GM21367 (cell line): ENCODE measurements around the gene VSX1.
A peak's percentile ranks its signal among the peaks of the same experiment; 100 is the strongest.

Experiments used
- ATAC-seq: cut with Tn5 transposase; IDR thresholded peaks from one replicate; pipeline ENCODE4 v1.9.1; 2021; ENCODE audit not compliant: unreplicated experiment

Gene VSX1

DNA sequence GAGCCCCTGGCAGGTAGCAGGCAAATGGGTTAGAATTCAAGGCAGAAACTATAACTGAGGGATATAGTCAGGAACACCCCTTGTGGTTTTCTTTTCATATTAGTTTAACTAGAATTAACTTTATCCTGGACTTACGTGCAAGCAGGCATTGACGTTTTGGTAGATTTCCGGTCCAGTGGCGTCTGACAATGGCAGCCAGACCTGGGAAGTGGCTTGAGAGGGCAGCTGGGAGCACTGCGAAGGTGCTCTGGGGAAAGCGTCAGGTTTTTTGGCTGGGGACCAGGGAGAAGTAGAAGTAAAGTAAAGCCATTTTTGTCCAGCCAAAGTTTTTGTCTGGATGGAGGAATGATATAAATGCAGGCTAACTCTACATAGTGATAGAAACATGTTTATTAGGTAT lies 15.6 kb downstream of the VSX1 start:
- ATAC-seq = no peak

DNA sequence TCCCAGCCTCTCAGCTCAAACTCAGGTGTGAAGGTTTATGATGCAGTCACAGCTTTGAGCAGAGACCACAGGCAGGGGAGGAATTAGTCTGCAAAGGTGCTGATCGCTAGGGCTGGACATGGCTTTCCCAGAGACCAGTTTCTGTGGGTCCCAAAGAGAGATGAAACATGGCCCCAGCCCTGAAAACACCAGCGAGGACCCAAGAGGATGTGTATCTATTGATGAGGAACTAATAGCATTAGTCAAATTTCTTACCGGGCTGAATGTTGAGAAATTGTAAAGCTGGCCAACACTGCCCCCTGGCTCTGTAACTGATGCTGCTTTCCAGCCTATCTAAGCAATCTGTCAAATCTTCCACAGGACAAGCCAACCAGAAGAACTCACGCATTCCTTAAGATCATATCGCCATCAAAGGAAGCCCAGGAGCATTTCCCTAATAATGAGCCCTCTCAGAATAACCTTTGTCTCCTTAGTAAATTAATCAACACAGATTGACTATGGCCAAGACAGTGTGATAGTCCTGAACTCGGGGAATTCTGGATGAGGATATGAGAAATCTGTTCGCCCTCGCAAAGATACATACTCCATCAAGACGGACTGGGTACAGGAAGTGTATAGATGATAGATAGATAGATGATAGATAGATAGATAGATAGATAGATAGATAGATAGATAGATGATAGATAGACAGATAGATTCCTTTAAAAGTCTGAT lies 16.2 kb downstream of the VSX1 start:
- ATAC-seq = peak; percentile 63

DNA sequence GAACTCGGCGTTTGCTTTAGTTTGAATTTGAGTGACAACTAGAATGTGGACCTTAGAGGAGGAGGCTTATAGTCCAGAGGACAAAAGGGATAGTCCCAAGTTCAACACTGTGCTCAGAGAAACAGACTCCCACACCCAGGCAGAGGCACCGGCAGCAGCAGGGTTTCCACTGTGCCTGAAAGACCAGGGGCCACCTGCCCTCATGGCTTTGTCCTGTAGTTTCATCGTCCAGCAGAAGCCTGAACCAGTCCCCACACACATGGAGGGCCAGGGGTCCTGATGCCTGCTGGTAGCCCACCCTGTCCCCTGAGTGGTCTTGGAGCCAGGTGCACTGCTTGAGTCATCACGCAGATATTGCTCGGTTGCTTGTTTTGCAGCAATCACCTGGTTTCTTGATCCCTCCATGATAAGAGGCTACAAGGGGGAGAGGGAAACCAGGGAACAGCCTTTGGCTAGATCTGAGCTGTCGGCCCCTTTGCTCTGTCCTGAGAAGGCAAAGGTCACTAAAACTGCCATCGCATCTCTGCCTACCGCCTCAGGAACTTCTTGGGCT lies 16.8 kb downstream of the VSX1 start:
- ATAC-seq = no peak

DNA sequence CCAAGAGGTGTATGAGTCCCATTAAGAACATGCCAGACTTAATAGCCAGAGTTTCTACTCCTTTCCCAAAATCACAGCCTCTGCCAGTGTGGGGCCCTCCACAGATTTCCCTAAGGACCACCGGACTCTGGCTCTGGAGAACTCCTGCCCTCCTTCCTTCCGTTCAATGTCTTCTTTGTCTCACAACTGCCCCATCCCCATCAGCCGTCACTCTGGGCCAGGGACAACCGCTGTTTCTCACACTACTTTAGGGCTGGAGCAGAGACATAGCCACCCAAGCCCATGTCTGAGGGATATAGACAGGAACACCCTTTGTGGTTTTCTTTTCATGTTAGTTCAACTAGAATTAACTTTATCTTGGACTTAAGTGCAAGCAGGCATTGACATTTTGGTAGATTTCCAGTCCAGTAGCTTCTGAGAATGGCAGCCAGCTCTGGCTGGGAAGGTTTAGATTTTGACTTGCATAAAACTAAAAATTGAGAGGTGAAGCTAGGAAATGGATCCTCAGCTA lies 17.3 kb downstream of the VSX1 start:
- ATAC-seq = no peak

DNA sequence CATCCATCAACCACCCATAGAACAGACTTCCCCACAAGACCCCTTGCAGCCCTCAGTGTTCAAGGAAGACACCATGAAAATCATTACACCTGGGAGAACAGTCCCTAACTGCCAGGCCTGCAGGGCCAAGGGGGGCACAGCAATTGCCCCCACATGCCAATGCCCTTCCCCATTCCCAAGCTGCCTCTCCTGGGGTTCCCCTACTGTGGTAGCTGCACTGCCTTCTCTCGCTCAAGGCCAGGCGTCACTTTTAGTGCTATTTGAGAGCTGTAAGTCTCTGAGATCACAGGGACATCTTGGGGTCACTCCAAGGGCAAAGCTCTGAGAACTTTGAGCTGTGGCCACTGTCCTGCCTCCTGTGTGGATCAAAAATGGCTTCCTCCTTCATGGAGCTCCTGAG lies 18.0 kb downstream of the VSX1 start:
- no peak for ATAC-seq

DNA sequence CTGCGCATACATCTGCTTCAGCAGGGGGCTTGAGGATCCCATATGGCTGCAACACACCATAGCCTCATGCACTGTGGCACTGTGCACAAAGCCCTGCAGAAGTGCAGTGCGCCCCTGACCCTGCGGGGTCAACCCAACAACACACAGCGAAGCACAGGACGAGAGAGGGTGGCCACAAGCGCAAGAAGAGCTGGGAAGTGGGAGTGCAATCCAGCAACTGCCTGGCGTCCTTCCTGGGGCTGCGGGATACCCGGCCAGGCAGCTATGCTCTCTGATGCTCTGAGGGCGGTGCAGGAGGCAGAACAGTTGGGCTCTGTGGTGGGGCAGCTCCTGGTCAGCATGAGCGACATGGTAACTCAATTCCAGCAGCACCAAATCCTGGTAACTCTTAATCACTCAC lies 18.4 kb downstream of the VSX1 start:
- no peak for ATAC-seq

DNA sequence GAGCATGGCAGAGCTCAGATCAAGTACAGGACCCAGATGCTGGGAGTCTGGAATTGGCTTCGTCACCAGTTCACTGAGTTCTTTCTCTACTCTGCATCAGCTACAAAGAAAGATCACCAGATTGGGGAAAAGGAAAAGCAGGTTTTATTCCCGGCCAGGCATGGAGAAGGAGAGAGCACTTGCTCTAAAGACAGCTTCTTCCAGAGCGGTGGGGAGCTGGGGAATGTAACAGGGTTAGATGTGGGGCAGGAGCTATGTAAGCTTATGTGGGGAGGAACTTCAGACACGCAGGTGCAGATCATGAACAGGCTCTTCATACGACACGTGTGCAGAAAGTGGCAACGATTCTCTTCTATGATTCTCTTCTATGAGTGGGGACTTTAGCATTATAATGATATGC lies 19.1 kb downstream of the VSX1 start:
- no peak for ATAC-seq

DNA sequence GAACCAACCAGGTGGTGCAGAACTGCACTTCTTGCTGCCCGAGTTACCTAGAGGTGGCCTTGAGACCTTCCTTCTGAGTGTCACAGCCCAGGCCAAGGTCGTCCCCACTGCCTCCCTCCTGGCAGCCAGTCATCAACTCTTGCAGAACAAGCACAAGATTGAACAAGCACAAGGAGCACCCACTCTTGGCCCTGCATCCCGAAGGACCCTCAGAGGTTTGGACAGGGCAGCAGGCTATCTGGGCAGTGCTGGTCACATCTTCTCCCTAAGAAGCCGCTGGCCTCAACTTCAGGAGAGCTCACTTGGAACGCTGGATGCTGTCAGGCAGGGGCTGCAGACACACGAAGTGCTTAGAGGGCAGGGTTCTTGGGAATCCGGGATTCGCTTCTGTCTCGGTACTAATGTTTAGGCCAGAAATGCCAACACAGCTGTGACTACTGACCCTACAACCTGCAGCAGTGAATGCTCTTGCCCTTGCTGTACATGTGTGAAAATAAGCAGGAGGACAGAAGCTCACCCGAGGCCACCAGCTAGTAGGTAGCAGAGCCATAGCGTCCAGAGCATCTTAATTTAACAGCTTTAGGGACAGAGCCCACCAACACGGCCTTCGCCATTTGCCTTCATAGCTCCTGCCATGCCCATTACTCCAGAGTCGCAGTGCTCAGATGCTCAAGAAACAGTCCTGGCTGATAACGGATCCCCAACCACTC lies 20.0 kb downstream of the VSX1 start:
- ATAC-seq = no peak

DNA sequence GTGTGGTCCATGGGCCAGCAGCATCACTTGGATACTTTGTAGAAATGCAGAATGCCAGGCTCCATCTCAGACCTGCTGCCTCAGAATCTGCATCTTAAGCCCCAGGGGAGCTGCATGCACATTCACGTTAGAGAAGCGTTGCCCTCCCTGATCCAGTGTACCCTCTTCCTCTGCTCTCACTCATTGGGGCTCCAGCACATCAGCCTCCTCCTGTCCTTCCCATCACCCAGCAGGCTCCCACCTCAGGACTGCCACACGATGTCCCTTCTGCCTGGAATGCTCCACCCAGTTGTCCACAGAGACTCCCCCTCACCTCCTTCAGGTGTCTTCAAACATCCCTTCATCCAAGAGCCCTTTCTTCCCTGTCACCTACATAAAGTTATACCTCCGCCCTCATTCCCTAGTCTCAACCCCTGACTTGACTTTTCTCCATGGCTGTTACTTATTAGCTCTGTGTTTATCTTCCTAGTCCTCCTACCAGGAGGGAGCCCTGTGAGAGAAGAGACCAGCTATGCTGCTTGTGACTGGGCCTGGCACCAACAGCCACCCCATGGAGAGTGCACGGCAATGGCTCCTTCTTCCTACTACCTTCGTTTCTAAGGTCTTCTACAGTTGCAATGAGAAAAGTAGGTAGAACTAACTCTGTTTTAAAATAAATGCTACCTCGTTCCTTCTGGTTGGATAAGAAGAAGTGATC lies 20.7 kb downstream of the VSX1 start:
- no peak for ATAC-seq

DNA sequence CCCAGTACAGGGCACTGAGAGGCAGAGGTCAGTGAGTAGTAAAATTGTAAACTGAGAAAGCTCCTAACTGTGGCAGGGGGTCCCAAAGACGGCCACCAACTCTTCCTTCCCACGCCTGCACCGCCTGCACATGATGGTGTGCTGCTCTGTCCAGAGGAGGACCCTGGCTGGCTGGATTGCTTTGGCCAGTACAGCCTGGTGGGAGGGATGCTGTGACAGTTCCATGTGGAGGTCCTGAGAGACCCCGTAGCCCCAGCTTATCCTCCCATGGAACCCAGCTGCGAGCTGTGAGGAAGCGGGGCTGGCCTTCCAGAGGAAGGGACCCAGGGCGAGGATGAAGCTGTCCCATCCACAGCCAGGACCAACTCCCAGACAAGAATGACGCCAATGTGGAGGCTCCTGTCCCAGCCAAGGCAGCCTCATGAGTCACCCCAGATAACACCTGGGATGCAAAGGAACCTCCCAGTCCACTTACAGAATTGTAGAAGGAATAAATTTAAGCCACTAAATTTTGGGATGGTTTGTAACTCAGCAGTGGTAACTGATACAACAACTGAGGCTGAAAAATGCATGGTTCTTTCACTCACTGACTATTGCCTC lies 22.0 kb downstream of the VSX1 start:
- ATAC-seq = no peak

DNA sequence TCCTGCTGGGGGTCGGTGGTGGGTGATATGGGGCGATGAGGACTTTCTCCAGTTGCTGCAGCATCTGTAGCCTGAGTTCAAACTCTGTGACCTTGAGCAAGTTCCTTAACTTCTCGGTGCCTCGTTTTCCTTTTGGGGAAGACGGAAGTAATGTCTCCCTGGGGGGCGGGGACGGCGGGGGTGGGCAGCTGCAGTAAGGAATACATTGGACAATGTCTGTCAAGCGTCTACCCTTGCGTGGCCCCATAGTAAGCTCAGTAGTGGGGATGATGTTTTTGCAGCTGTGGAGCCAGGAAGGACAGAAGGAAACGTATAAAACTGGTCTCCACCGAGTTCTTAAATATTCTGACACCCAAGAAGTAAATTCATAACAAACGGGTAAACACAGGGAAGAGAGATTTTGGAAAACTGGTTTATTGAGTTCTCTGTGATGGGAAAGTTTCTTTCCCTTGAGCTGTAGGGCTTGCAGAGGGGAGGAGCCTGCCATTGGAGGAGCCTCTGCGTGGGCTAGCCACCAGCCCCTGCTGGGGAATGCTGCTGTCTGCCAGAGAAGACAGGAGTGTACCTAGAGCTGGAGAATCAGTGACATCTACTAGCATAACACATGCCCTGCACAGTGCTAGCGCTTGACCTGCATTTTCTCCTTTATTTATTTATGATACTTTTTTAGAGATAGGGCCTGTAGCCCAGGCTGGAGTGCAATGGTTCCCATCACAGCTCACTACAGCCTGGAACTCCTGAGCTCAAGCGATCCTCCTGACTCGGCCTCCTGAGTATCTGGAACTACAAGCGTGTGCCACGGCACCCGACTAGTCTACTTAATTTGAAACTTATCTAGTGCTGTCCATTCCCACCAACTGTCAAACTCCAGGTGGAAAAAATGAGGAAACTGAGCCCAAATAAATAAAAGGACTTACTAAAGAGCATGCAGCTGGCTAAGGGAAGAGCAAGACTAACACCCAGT lies 22.8 kb downstream of the VSX1 start:
- ATAC-seq = no peak

DNA sequence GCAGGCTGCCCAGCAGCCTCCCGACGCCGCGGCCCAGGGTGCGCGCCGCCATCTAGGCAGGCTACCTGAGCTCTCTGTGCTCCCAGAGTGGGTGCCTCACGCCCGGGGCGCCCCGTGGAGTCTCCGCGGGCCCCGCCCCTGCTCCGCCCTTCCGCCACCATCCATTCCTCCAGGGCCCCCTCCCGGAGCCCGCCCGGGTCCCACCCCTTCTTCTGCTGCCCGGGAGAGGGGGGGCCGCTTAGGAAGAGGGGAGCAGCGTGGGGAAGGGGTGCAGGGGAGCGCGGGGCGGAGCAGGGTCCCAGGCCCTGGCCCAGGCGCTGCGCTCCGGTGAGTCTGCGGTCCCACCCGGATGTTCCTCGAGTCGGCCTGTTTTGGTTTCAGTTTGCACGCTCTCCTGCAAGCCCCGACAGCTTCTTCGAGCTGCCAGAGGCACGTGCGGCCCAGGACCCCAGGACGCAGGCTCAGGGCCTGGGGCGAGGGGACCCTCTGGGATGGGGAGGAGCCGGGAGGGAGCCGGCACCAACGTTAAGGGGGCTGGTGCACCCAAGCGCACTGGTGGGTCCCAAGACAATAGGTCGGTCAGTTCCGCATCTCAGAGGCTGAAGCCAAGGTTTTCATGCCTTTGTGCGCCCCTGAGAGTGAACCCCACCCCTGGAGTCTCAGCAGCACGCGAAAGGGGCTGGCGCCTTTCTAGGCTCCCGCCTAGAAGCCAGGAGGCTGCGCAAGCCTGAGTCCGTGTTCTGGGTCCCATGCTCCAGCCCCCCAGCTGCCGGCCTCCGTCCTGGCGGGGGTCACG lies 23.7 kb downstream of the VSX1 start, which contains the start of gene ACSS1:
Gene ACSS1, minus strand, starts transcription at position 89 of the 796 bp plus-strand sequence. Its CDS starts 37 bp downstream, at position 52.
- ATAC-seq = peak; percentile 50

DNA sequence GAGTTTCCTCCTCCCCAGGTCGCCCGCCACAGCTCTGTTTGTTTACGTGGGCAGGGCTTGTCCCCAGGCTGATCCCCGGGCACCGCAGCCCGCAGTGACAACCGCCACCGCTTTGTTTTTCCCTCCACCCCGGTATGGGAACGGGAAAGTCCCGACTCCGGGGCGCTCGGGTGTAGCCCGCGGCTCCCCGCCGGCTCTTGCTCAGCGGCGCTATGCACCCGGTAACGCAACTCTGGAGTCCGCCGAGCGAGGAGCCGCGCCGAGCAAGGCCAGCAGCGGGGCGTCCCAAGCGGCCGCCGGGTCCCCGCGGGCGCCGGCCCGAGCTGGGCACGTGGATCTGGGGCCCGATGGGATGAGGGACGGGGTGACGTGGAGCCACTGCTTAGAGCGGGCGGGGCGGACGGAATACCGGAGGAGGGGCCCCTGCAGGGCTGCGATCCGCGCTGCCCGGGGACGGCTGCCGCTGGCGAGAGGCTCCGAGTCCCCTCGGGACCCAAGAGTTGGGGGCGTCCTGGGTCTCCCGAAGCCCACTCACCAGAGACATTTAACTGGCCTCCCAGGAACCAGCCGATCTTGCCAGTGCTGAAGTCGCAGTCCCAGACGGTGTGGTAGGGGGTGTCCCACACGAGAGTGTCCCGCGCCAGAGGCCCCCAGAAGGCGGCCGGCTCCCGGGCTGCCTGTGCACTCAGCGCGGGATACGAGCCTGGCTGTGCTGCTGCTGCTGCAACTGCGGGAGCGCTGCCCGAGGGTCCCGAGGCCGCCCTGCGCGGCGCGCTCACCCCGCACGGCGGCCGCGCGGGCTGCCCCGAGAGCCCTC lies 24.5 kb downstream of the VSX1 start:
- ATAC-seq = peak; percentile 30

DNA sequence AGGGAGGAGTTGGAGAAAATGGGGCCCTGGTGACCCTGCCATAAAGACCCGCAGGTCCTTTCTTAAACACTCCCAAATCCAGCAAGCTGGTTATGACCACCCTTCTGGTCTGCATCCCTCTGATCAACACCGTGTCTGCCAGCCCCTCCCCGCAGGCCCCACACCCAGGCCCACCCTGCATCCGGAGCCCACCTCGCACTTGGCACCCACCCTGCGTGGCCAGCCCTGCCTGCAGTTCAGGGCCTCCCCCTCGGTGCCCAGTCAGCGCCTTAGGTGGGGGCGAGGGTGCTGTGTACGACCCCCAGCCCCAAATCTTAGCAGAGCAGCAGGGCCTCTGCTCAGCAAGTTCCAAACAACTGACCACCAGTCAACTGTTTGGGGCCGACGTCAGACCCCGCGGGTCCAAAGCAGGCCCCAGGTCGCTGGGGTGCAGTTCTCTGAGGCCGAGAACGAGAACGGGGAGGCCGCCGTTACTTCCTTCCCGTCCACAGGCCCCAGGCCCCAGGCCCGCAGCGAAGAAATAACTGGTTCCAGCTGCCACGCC lies 25.2 kb downstream of the VSX1 start:
- ATAC-seq = no peak

DNA sequence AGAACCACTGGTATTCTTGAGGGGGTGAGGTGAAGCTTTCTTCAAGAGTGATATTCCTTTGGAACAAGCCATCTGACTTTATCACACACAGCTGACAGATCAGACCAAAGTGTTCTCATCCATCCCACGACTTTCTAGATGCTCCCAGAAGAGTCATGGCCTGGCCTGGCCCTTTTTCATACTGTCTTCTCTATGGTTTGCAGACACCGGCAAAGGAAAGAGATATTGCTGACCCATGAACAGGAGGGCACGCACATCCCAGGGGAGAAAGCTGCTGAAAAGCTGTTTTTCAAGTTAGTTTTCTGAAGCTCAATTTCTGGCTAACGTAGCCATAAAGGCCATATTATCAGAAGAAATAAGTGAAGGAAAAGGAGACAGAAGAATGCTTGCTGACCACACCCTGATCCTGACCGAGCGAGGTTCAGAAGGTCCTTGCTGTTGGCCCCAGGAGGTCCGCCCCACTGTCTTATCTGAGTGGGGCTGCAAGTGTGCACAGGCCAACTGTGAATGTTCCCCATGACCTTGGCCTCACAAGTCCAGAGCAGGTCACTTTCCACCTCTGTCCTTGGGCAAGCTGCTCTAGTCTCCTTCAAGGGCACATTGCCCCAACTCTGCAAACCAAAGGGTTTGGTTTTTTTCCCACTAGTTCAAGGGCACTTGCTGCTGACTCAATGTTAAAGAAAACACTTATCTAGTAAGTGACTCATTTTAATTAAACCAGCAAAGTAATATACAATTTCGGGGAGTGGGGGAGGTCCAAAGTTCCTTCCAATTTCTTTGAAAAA lies 26.0 kb downstream of the VSX1 start:
- ATAC-seq = no peak

DNA sequence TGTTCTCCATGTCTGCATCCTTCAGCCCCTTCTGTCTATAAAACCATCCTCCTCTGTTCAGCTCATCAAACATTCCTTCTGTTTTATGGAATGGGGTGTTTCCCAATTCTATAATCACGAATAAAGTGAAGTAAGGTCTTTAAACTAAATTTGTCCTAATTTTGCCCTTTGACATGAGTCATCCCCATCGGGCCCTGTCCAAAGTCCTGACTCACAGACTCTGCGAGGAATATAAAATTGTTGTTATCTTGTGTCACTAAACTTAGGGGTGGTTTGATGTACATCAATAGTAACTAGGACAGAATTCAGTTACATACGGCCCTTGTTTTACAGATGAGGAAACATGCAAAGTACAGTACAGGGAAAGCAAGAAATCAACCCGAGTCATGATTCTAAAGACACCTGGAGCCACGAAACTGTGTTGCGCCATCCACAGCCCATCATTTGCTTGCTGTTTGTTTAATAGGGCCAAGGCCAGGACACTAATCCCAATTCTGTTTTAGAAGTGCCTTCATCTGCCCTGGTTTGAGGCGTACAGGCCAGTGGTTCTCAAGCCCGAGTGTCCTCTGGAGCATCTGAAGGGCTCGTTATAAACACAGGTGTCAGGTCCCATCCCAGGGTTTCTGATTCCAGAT lies 26.8 kb downstream of the VSX1 start:
- ATAC-seq = no peak
